Panc1 (cell line): ENCODE measurements around the gene SLN. TPM values are rescaled to one million over a fixed set of nuclear protein-coding genes. Genes with fewer than 3 reads are reported as not detected.

Experiments
- ATAC-seq: fragments of 200-7000 bp; cut with Tn5 transposase; 2 replicates; pipeline ENCODE4 v1.9.1; 2020; ENCODE audit warnings: mild to moderate bottlenecking, moderate library complexity
- BruUV-seq: library from RNA; stranded (reverse); fragments of 400-500 nt; replicated peaks from 2 replicates; lab custom pipeline; 2021; lab: Mats Ljungman, UMichigan
- CTCF ChIA-PET: fragments of 300-600 bp; sonication (Branson Sonifier 250); formaldehyde crosslinking; loops from one replicate; lab custom pipeline; 2022; ENCODE audit warnings: antibody characterized with exemption; lab: Charles Lee
- POLR2A ChIA-PET: fragments of 300-600 bp; sonication (Branson Sonifier 250); formaldehyde crosslinking; loops from one replicate; lab custom pipeline; 2022; ENCODE audit warnings: antibody characterized with exemption; lab: Charles Lee
- DNase-seq: peaks from one replicate; pipeline ENCODE4 v3.0.0-alpha.2; 2010; ENCODE audit warnings: low read depth, low spot score
- H3K27ac ChIP-seq: 2 replicates; pipeline ENCODE4 v1.5.1; 2011; ENCODE audit warnings: mild to moderate bottlenecking, low read length, inconsistent platforms
- H3K27me3 ChIP-seq: fragments of 200-500 bp; sonication (Bioruptor generic); 2 replicates; pipeline ENCODE4 v1.6.0; 2014; ENCODE audit warnings: low read length, inconsistent platforms; ENCODE audit not compliant: control insufficient read depth, insufficient read depth
- H3K36me3 ChIP-seq: fragments of 200-500 bp; sonication (Bioruptor generic); 2 replicates; pipeline ENCODE4 v1.5.1; 2014; ENCODE audit warnings: inconsistent platforms, mild to moderate bottlenecking, low read length, moderate library complexity; ENCODE audit not compliant: control insufficient read depth, insufficient read depth
- H3K4me1 ChIP-seq: 2 replicates; pipeline ENCODE4 v1.5.1; 2011; ENCODE audit warnings: inconsistent platforms, mild to moderate bottlenecking, low read length, moderate library complexity; ENCODE audit not compliant: control insufficient read depth, insufficient read depth
- H3K4me3 ChIP-seq, 2 experiments: 2 replicates each; pipeline ENCODE4 v1.5.1; 2011 to 2012; ENCODE audit warnings: low read depth in 2 of 2, low read length in 2 of 2, mild to moderate bottlenecking in 2 of 2, inconsistent platforms in 1 of 2, moderate library complexity in 1 of 2
- H3K9me3 ChIP-seq: fragments of 200-500 bp; sonication (Bioruptor generic); 2 replicates; pipeline ENCODE4 v1.5.1; 2014; ENCODE audit warnings: low read depth, mild to moderate bottlenecking, inconsistent platforms, low read length, moderate library complexity; ENCODE audit not compliant: control insufficient read depth, insufficient read depth
- POLR2AphosphoS5 ChIP-seq: IDR thresholded peaks from 2 replicates; pipeline ENCODE4 v1.6.1; 2012; ENCODE audit warnings: mild to moderate bottlenecking, low read depth, low read length, moderate library complexity
- REST ChIP-seq, 2 experiments: IDR thresholded peaks; 2 replicates each; pipeline ENCODE4 v1.6.1; 2011 to 2012; ENCODE audit warnings: low read depth in 2 of 2, control low read depth in 1 of 2, low read length in 1 of 2, mild to moderate bottlenecking in 1 of 2, moderate library complexity in 1 of 2; ENCODE audit not compliant: insufficient read depth in 1 of 2
- SIN3A ChIP-seq: IDR thresholded peaks from 2 replicates; pipeline ENCODE4 v1.6.1; 2012; ENCODE audit warnings: low read depth, mild to moderate bottlenecking, low read length, moderate library complexity, borderline replicate concordance; ENCODE audit not compliant: insufficient read depth
- TCF7L2 ChIP-seq: IDR thresholded peaks from 2 replicates; pipeline ENCODE4 v1.6.1; 2011; ENCODE audit warnings: mild to moderate bottlenecking, low read depth, low read length, inconsistent platforms
- in situ Hi-C: cut with HindIII; loops from 2 replicates; pipeline ENCODE4 v1.10.0; 2016; ENCODE audit warnings: low sequenced_read_pairs, low pct_unique_long_range_greater_than_20kb
- intact Hi-C: fragments of 100-400 bp; cut with micrococcal nuclease; formaldehyde crosslinking; loops from one replicate; pipeline ENCODE4 v1.10.0; 2022; ENCODE audit not compliant: unreplicated experiment
- total RNA-seq: library from RNA; stranded (reverse); gene quantifications from one replicate; pipeline ENCODE4 v1.2.1, GENCODE V29; 2021; ENCODE audit not compliant: unreplicated experiment
- TF ChIP-seq, protein P1 (sequence below): fragments of 450-650 bp; IDR thresholded peaks from 2 replicates; pipeline ENCODE4 v1.5.1; 2017; ENCODE audit warnings: mild to moderate bottlenecking

SLN gene
- total RNA-seq, 1 experiment from 2014 or later, result not detected

DNA sequence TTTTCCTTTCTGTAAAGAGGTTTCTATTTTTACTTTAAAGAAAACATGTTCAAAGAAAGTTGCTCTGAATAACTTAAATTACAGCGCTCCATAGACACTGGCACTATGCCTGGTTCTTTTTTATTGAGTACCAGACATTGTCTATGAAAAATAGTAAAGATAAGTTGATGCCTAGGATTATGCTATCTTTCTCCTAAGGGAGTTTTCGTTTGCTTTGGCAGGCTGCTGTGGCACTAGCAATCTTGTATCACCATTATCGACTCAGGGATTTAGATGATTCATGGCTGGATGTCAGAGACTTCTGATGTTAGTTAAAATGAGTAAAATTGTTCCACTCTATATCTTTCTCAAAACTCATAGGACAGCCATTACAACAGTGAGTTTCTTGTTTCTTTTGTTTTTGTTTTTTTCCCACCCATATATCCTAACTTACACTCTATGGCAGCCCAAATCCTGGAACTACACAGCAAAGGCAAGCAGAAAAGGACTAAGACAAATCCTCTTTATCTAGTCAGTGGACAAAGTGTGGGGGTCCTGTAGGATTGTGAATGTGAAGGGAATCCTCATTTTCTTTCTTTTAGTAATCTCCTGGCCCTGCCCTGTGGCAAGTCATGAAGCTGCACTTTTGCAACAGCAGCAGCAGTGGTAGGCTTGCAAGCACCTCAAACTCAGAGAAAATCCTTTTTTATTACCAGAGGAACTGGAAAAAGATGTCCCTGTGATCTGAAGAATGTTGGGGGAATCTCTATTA lies 20.7 kb downstream of the SLN start:
- H3K9me3 ChIP-seq, result peaks cover 25% of the 10 kb centered on the region; the same call in 1 of the 2 replicates
- in situ Hi-C loops, result no loop called here
- BruUV-seq, result no TSS peak
- peaks cover 12% of the 10 kb centered on the region for H3K4me1 ChIP-seq
- no peaks in the 10 kb centered on the region for H3K27me3 ChIP-seq
- CTCF ChIA-PET, result interaction anchor here (0.6 kb wide), 1 partner anchor 76 kb away, joined by 3 read pairs; no protein-coding TSS in a partner anchor
- TF ChIP-seq TCF7L2 (no peak), POLR2AphosphoS5 (no peak), REST (IDR thresholded peaks at IDR 0.05; ENCODE audit: insufficient read depth in 1 of 2, low read depth in 2 of 2, low read length in 1 of 2) (no peak), SIN3A (no peak)
- TF ChIP-seq, protein P1, sequence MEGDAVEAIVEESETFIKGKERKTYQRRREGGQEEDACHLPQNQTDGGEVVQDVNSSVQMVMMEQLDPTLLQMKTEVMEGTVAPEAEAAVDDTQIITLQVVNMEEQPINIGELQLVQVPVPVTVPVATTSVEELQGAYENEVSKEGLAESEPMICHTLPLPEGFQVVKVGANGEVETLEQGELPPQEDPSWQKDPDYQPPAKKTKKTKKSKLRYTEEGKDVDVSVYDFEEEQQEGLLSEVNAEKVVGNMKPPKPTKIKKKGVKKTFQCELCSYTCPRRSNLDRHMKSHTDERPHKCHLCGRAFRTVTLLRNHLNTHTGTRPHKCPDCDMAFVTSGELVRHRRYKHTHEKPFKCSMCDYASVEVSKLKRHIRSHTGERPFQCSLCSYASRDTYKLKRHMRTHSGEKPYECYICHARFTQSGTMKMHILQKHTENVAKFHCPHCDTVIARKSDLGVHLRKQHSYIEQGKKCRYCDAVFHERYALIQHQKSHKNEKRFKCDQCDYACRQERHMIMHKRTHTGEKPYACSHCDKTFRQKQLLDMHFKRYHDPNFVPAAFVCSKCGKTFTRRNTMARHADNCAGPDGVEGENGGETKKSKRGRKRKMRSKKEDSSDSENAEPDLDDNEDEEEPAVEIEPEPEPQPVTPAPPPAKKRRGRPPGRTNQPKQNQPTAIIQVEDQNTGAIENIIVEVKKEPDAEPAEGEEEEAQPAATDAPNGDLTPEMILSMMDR, result no peak; the same call in 1 of the 2 replicates
- H3K27ac ChIP-seq, result no peak overlapping the region
- H3K4me3 ChIP-seq, result no peak overlapping the region
- DNase-seq, result no peak
- POLR2A ChIA-PET, result no interaction called here
- ATAC-seq, result peak; percentile 45; the same call in 1 of the 2 replicates
- intact Hi-C loops, result no loop called here
- H3K36me3 ChIP-seq, result no peaks in the 10 kb centered on the region

GRCh38 chr11:107689317-107690202 lies 22.3 kb downstream of the SLN start:
- Histone ChIP-seq H3K36me3 (no peaks in the 10 kb centered on the region), H3K27ac (no peak overlapping the region), H3K4me1 (peaks cover 7% of the 10 kb centered on the region), H3K4me3 (peak overlapping the region in 1 of 2 experiments; percentile 12; a peak in 1 of 4 replicates), H3K9me3 (peaks cover 22% of the 10 kb centered on the region; the same call in 1 of the 2 replicates), H3K27me3 (no peaks in the 10 kb centered on the region)
- POLR2A ChIA-PET, result no interaction called here
- peak; percentile 90 for ATAC-seq
- CTCF ChIA-PET, result interaction anchor here (0.6 to 2.2 kb wide), 11 partner anchors 9 to 625 kb away, joined by 3 to 20 read pairs (median 5); no protein-coding TSS in a partner anchor
- TF ChIP-seq POLR2AphosphoS5 (no peak), REST (IDR thresholded peaks at IDR 0.05; ENCODE audit: insufficient read depth in 1 of 2, low read depth in 2 of 2, low read length in 1 of 2) (no peak), SIN3A (no peak), TCF7L2 (no peak)
- TF ChIP-seq, protein P1, result peak; percentile 91
- DNase-seq, result no peak
- no TSS peak for BruUV-seq
- in situ Hi-C loops, result loop anchor here (10.0 kb wide), 1 partner anchor 135 kb away; no protein-coding TSS in a partner anchor
- intact Hi-C loops, result loop anchor here (1.0 kb wide), 3 partner anchors 113 to 140 kb away; no protein-coding TSS in a partner anchor
